ENCODE results near the gene NFS1. TPM values are rescaled to one million over a fixed set of nuclear protein-coding genes. Genes with fewer than 3 reads are reported as not detected.

The NFS1 gene
- total and polyA plus RNA-seq, 2 of the 8 experiments (the other 6 are each of a cell fraction or from before 2014, with no cell fraction given) = 26.1 to 38.8 TPM

DNA sequence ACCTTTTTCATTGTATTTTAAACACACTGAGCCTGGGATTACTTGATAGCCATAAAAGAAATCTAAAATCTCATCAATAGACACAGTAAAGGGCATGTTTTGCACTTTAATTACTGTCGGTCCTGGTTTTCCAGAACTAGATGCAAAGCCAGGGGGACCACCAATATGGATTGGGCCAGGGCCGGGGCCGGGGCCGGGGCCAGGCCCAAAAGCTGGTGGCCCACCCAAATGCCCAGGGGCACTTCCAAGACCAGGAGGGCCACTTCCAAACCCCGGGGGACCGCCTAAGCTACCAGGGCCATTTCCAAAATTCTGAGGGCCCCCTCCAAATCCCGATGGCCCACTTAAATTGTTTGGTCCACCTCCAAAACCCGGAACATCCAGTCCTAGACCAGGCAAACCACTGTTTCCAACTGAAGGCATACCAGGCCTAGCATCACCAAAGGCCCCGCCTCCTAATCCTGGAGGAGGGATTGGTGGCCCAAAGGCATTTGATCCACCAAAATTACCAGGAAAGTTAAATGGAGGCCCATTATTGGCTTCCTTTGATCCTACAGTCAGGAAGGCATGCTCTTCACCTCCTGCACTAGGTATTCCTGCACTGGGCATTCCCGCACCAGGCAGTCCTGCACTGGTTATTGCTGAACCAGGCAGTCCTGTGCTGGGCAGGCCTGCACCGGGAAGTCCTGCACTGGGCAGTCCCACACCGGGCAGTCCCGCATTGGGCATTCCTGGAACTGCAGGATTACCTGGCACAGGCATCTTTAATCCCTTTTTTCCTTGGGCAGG, 46.3 kb downstream of the NFS1 start:
- H4K20me1 ChIP-seq (replicated peaks in 1 of 2; ENCODE audit: control insufficient read depth in 1 of 2, insufficient read depth in 2 of 2, low read length in 2 of 2) = peaks cover 28 to 38% of the 10 kb centered on the region in 2 experiments

More for the DNA sequence above, 46.3 kb downstream of the NFS1 start:
- H2BK15ac ChIP-seq (ENCODE audit: low read length) = no peak overlapping the region
- H3K79me2 ChIP-seq (ENCODE audit: control insufficient read depth in 1 of 2, insufficient read depth in 2 of 2, low read length in 2 of 2) = peaks cover 42 to 100% of the 10 kb centered on the region in 2 experiments
- H3K4me2 ChIP-seq (ENCODE audit: insufficient read depth in 1 of 2, low read depth in 2 of 2, low read length in 2 of 2) = no peak overlapping the region
- no peaks in the 10 kb centered on the region for H3K23me2 ChIP-seq (ENCODE audit: low read depth, low read length)
- no peak overlapping the region for H3K9ac ChIP-seq (replicated peaks in 1 of 4; ENCODE audit: extremely low read depth in 1 of 4, low read depth in 3 of 4, low read length in 3 of 4)
- H2BK5ac ChIP-seq (ENCODE audit: low read depth, low read length) = no peak overlapping the region
- DNase-seq (ENCODE audit: low read depth in 1 of 2, low spot score in 2 of 2) (peak in 1 of 2 experiments; percentile 51), FAIRE-seq (no peak)
- POLR2A ChIA-PET (ENCODE audit: partially characterized antibody) = interaction anchor here (0.8 to 4.4 kb wide), 10 partner anchors 8 to 133 kb away, joined by 3 to 43 read pairs (median 4); partner anchors contain the start of genes CPNE1 and RBM12
- H3K4me1 ChIP-seq (replicated peaks in 1 of 4; ENCODE audit: control insufficient read depth in 3 of 4, insufficient read depth in 4 of 4, low read length in 3 of 4) = peaks cover 0 to 2% (median 0%) of the 10 kb centered on the region in 4 experiments; a peak in 1 of 7 replicates
- H2BK20ac ChIP-seq (ENCODE audit: low read length) = no peak overlapping the region
- no peak overlapping the region for H3K23ac ChIP-seq (ENCODE audit: insufficient read length)
- H2AK5ac ChIP-seq (ENCODE audit: low read depth, low read length) = no peak overlapping the region
- H3K27me3 ChIP-seq (replicated peaks in 1 of 4; ENCODE audit: control insufficient read depth in 3 of 4, extremely low read depth in 1 of 4, insufficient read depth in 3 of 4, low read length in 3 of 4) = no peaks in the 10 kb centered on the region
- TF ChIP-seq ZNF274 (IDR thresholded peaks at IDR 0.05; ENCODE audit: borderline replicate concordance, extremely low read depth, low read length) (no peak), POLR2AphosphoS5 (IDR thresholded peaks at IDR 0.05; ENCODE audit: low read depth, low read length) (peak; percentile 35; the same call in 1 of the 2 replicates)
- no peak overlapping the region for H2AFZ ChIP-seq (ENCODE audit: low read length)
- peaks cover 10 to 53% (median 25%) of the 10 kb centered on the region in 4 experiments; a peak in 7 of 8 replicates for H3K36me3 ChIP-seq (ENCODE audit: control insufficient read depth in 2 of 4, insufficient read depth in 4 of 4, low read length in 3 of 4)
- CTCF ChIA-PET (ENCODE audit: partially characterized antibody) = interaction anchor here (0.9 to 1.3 kb wide), 2 partner anchors 9 to 48 kb away, joined by 3 to 5 read pairs; no protein-coding TSS in a partner anchor
- no peak overlapping the region for H2BK12ac ChIP-seq (ENCODE audit: low read depth, low read length)
- no peaks in the 10 kb centered on the region for H3K9me3 ChIP-seq (ENCODE audit: insufficient read depth in 2 of 2, low read depth in 1 of 2, low read length in 1 of 2)
- H3K14ac ChIP-seq (ENCODE audit: insufficient read length) = no peak overlapping the region
- H2BK120ac ChIP-seq (replicated peaks; ENCODE audit: low read depth, low read length) = no peak overlapping the region
- H3K27ac ChIP-seq (ENCODE audit: low read depth, low read length) = no peak overlapping the region
- WGBS, 2 experiments (ENCODE audit: extremely low coverage in 1 of 2, insufficient coverage in 1 of 2, insufficient read length in 1 of 2, insufficient replicate concordance in 2 of 2, low coverage in 1 of 2, low lambda C conversion rate in 2 of 2, missing lambda C conversion rate in 1 of 2) = 93% methylated on average over 13 of the region's 13 CpGs; no CpG with 5 or more reads in 1 of the 2 experiments
- H4K91ac ChIP-seq (replicated peaks; ENCODE audit: insufficient read length, low read length) = no peak overlapping the region
- no peak overlapping the region for H3K4ac ChIP-seq (replicated peaks; ENCODE audit: insufficient read length, low read depth, low read length)
- peaks cover 14% of the 10 kb centered on the region for H3K79me1 ChIP-seq (ENCODE audit: low read depth, low read length)
- no peak overlapping the region for H3K56ac ChIP-seq (replicated peaks; ENCODE audit: insufficient read length, low read depth, low read length)
- H4K8ac ChIP-seq (ENCODE audit: extremely low read depth, insufficient read depth, low read length) = no peak overlapping the region
- H3K4me3 ChIP-seq (ENCODE audit: extremely low read depth in 1 of 4, insufficient read depth in 2 of 4, low read depth in 3 of 4, low read length in 4 of 4) = no peak overlapping the region
- no peak overlapping the region for H4K5ac ChIP-seq (ENCODE audit: insufficient read length, low read depth, low read length)
- no peak overlapping the region for H3K18ac ChIP-seq (ENCODE audit: extremely low read depth, low read length)
